IMR-90 (cell line): ENCODE results near the gene GATA6. TPM values are rescaled to one million over a fixed set of nuclear protein-coding genes. Genes with fewer than 3 reads are reported as not detected.

Experiments
- ATAC-seq: fragments of 200-7000 bp; cut with Tn5 transposase; 2 replicates; pipeline ENCODE4 v1.9.1; 2020; ENCODE audit warnings: low read depth, mild to moderate bottlenecking, moderate library complexity
- BruUV-seq: library from RNA; stranded (reverse); fragments of 400-500 nt; replicated peaks from 2 replicates; lab custom pipeline; 2021; lab: Mats Ljungman, UMichigan
- CTCF ChIA-PET: fragments of 300-600 bp; formaldehyde crosslinking; extraction: SDS; loops from one replicate; lab custom pipeline; 2021; ENCODE audit warnings: antibody characterized with exemption; lab: Yijun Ruan, JAX
- POLR2A ChIA-PET: fragments of 300-600 bp; sonication (Branson Sonifier 250); formaldehyde crosslinking; loops from one replicate; lab custom pipeline; 2022; ENCODE audit warnings: antibody characterized with exemption; ENCODE audit not compliant: unreplicated experiment; lab: Charles Lee
- DNase-seq: peaks from one replicate; pipeline ENCODE4 v3.0.0; 2013
- H2AFZ ChIP-seq: replicated peaks from 2 replicates; pipeline ENCODE3; 2013; ENCODE audit warnings: low read length, mild to moderate bottlenecking; ENCODE audit not compliant: poor library complexity
- H2AK5ac ChIP-seq: 2 replicates; pipeline ENCODE4 v1.6.1; 2013; ENCODE audit warnings: low read depth, low read length, inconsistent platforms
- H2AK9ac ChIP-seq: replicated peaks from 2 replicates; pipeline ENCODE3; 2013; ENCODE audit warnings: mild to moderate bottlenecking, low read depth, low read length, moderate library complexity; ENCODE audit not compliant: poor library complexity
- H2BK120ac ChIP-seq: 2 replicates; pipeline ENCODE4 v1.6.1; 2013; ENCODE audit warnings: low read depth, low read length, inconsistent platforms
- H2BK15ac ChIP-seq: 3 replicates; pipeline ENCODE4 v1.6.1; 2013; ENCODE audit warnings: low read depth, low read length, inconsistent platforms
- H2BK20ac ChIP-seq: 2 replicates; pipeline ENCODE4 v1.6.1; 2013; ENCODE audit warnings: low read depth, mild to moderate bottlenecking, inconsistent platforms, low read length, moderate library complexity
- H2BK5ac ChIP-seq: 2 replicates; pipeline ENCODE4 v1.6.1; 2013; ENCODE audit warnings: mild to moderate bottlenecking, low read depth, low read length, inconsistent platforms; ENCODE audit not compliant: poor library complexity, severe bottlenecking
- H3K14ac ChIP-seq: replicated peaks from 2 replicates; pipeline ENCODE4 v1.6.1; 2013; ENCODE audit warnings: low read depth, low read length, inconsistent platforms
- H3K18ac ChIP-seq: 2 replicates; pipeline ENCODE4 v1.6.1; 2013; ENCODE audit warnings: low read depth, low read length, control low read depth
- H3K23ac ChIP-seq: 2 replicates; pipeline ENCODE4 v1.6.1; 2013; ENCODE audit warnings: low read depth, low read length, inconsistent platforms
- H3K27ac ChIP-seq: 2 replicates; pipeline ENCODE4 v1.5.1; 2013; ENCODE audit warnings: mild to moderate bottlenecking, control low read depth, low read length; ENCODE audit not compliant: insufficient read depth
- H3K27me3 ChIP-seq: 2 replicates; pipeline ENCODE4 v1.6.1; 2013; ENCODE audit warnings: low read length; ENCODE audit not compliant: control insufficient read depth, insufficient read depth
- H3K36me3 ChIP-seq: 2 replicates; pipeline ENCODE4 v1.6.1; 2013; ENCODE audit warnings: low read length, mixed read lengths; ENCODE audit not compliant: control insufficient read depth, insufficient read depth
- H3K4ac ChIP-seq: 2 replicates; pipeline ENCODE4 v1.6.1; 2013; ENCODE audit warnings: low read depth, low read length, inconsistent platforms
- H3K4me1 ChIP-seq: 2 replicates; pipeline ENCODE4 v1.6.1; 2013; ENCODE audit warnings: low read length, mixed read lengths; ENCODE audit not compliant: control insufficient read depth, insufficient read depth
- H3K4me2 ChIP-seq: 2 replicates; pipeline ENCODE4 v1.6.1; 2013; ENCODE audit warnings: low read depth, mild to moderate bottlenecking, control low read depth, low read length, moderate library complexity
- H3K4me3 ChIP-seq: 2 replicates; pipeline ENCODE4 v1.5.1; 2013; ENCODE audit warnings: low read depth, mild to moderate bottlenecking, control low read depth, low read length, moderate library complexity; ENCODE audit not compliant: insufficient read depth
- H3K56ac ChIP-seq: 2 replicates; pipeline ENCODE4 v1.6.1; 2013; ENCODE audit warnings: low read length, inconsistent platforms; ENCODE audit not compliant: insufficient read depth; ENCODE audit errors: extremely low read depth
- H3K79me1 ChIP-seq, 2 experiments: 2 replicates each; pipeline ENCODE4 v1.6.1; 2013; ENCODE audit warnings: low read length in 2 of 2, inconsistent platforms in 1 of 2, low read depth in 1 of 2
- H3K9ac ChIP-seq: 2 replicates; pipeline ENCODE4 v1.6.1; 2013; ENCODE audit warnings: low read depth, low read length, control low read depth
- H3K9me1 ChIP-seq: 2 replicates; pipeline ENCODE4 v1.6.1; 2013; ENCODE audit warnings: low read length, inconsistent platforms; ENCODE audit not compliant: insufficient read depth
- H3K9me3 ChIP-seq: 2 replicates; pipeline ENCODE4 v1.6.1; 2013; ENCODE audit warnings: low read length; ENCODE audit not compliant: control insufficient read depth, insufficient read depth
- H4K20me1 ChIP-seq: 2 replicates; pipeline ENCODE4 v1.6.1; 2013; ENCODE audit warnings: low read length, inconsistent platforms; ENCODE audit not compliant: insufficient read depth
- H4K5ac ChIP-seq: 2 replicates; pipeline ENCODE4 v1.6.1; 2013; ENCODE audit warnings: mild to moderate bottlenecking, low read depth, low read length, control low read depth
- H4K8ac ChIP-seq, 2 experiments: 2 replicates each; pipeline ENCODE4 v1.6.1; 2013; ENCODE audit warnings: low read depth in 2 of 2, low read length in 2 of 2, control low read depth in 1 of 2, inconsistent platforms in 1 of 2
- H4K91ac ChIP-seq: 2 replicates; pipeline ENCODE4 v1.6.1; 2013; ENCODE audit warnings: low read depth, low read length, inconsistent platforms; ENCODE audit not compliant: insufficient read depth
- BHLHE40 ChIP-seq: fragments of 150-350 bp; IDR thresholded peaks from 2 replicates; pipeline ENCODE4 v1.6.1; 2016; ENCODE audit warnings: mild to moderate bottlenecking, low read depth, low read length
- CEBPB ChIP-seq: IDR thresholded peaks from 2 replicates; pipeline ENCODE4 v1.6.1; 2012; ENCODE audit warnings: low read depth, low read length, improper control_type of control experiment
- CHD1 ChIP-seq: IDR thresholded peaks from 2 replicates; pipeline ENCODE4 v1.6.1; 2012; ENCODE audit warnings: low read depth, low read length, improper control_type of control experiment
- CTCF ChIP-seq: conservative IDR thresholded peaks from 2 replicates; pipeline ENCODE4 v1.5.1; 2012; ENCODE audit warnings: mild to moderate bottlenecking, low read depth, low read length, improper control_type of control experiment
- ELK1 ChIP-seq: fragments of 150-350 bp; IDR thresholded peaks from 2 replicates; pipeline ENCODE4 v1.6.1; 2016; ENCODE audit warnings: low read depth, mild to moderate bottlenecking, low read length, moderate library complexity, borderline replicate concordance
- FOS ChIP-seq: fragments of 150-350 bp; IDR thresholded peaks from 2 replicates; pipeline ENCODE4 v1.6.1; 2016; ENCODE audit warnings: low read depth, low read length
- MAFK ChIP-seq: IDR thresholded peaks from 2 replicates; pipeline ENCODE4 v1.6.1; 2012; ENCODE audit warnings: low read depth, low read length, improper control_type of control experiment
- MAZ ChIP-seq: IDR thresholded peaks from 2 replicates; pipeline ENCODE4 v1.6.1; 2012; ENCODE audit warnings: low read depth, mild to moderate bottlenecking, low read length, improper control_type of control experiment, moderate library complexity, borderline replicate concordance
- MXI1 ChIP-seq: IDR thresholded peaks from 2 replicates; pipeline ENCODE4 v1.6.1; 2012; ENCODE audit warnings: low read depth, mild to moderate bottlenecking, low read length, moderate library complexity, borderline replicate concordance
- NFE2L2 ChIP-seq: fragments of 150-350 bp; IDR thresholded peaks from 2 replicates; pipeline ENCODE4 v1.6.1; 2016; ENCODE audit warnings: low read depth, mild to moderate bottlenecking, low read length
- POLR2A ChIP-seq: IDR thresholded peaks from 2 replicates; pipeline ENCODE4 v1.6.1; 2012; ENCODE audit warnings: mild to moderate bottlenecking, low read depth, low read length
- RAD21 ChIP-seq: IDR thresholded peaks from 2 replicates; pipeline ENCODE4 v1.6.1; 2012; ENCODE audit warnings: low read length, improper control_type of control experiment
- RCOR1 ChIP-seq: IDR thresholded peaks from 2 replicates; pipeline ENCODE4 v1.6.1; 2012; ENCODE audit warnings: mild to moderate bottlenecking, low read length, improper control_type of control experiment; ENCODE audit not compliant: insufficient replicate concordance
- RFX5 ChIP-seq: IDR thresholded peaks from 2 replicates; pipeline ENCODE4 v1.8.0; 2012; ENCODE audit warnings: low read depth, mild to moderate bottlenecking, low read length, moderate library complexity
- SMC3 ChIP-seq: fragments of 150-350 bp; IDR thresholded peaks from 2 replicates; pipeline ENCODE4 v1.6.1; 2016; ENCODE audit warnings: low read depth, mild to moderate bottlenecking, antibody characterized with exemption, low read length, moderate library complexity
- USF2 ChIP-seq: fragments of 150-350 bp; IDR thresholded peaks from 2 replicates; pipeline ENCODE4 v1.6.1; 2017; ENCODE audit warnings: mild to moderate bottlenecking, antibody characterized with exemption, low read length, low read depth
- WGBS, 2 experiments: methylation state at CpG; one replicate each; pipeline versions ENCODE4 v1.1.5 to v1.1.7; 2013; ENCODE audit warnings: missing lambda C conversion rate in 2 of 2; ENCODE audit not compliant: insufficient read length in 1 of 2; ENCODE audit errors: extremely low coverage in 2 of 2; 5-methylcytosine and 5-hydroxymethylcytosine counted together
- dilution Hi-C: fragments of 300-500 bp; cut with HindIII; formaldehyde crosslinking; loops from one replicate; pipeline ENCODE4 v1.14.3; 2018; ENCODE audit warnings: low sequenced_read_pairs; ENCODE audit not compliant: unreplicated experiment
- in situ Hi-C: fragments of 300-500 bp; cut with MboI; formaldehyde crosslinking; loops from 3 replicates; pipeline ENCODE4 v1.14.3; 2019; ENCODE audit warnings: low sequenced_read_pairs, inconsistent platforms, mixed read lengths
- intact Hi-C: fragments of 100-400 bp; cut with micrococcal nuclease; formaldehyde crosslinking; loops from 2 replicates; pipeline ENCODE4 v1.10.0; 2022
- polyA plus RNA-seq, 3 experiments: library from polyadenylated mRNA; depleted of rRNA; stranded (reverse); fragments of >200 nt; gene quantifications; 2 replicates each; pipeline ENCODE4 v1.2.3, GENCODE V29; 2012; ENCODE audit warnings: low replicate concordance in 1 of 3
- total RNA-seq: library from RNA; depleted of rRNA; stranded (reverse); fragments of >200 nt; gene quantifications from 2 replicates; pipeline ENCODE4 v1.2.3, GENCODE V29; 2012

GATA6 gene
- total and polyA plus RNA-seq, 2 of the 4 experiments (the other 2 are of a cell fraction): 2.5 to 4.0 TPM

GRCh38 chr18:22204214-22204536, 34.8 kb downstream of the GATA6 start:
- H3K4me1 ChIP-seq: no peaks in the 10 kb centered on the region; the same call in 1 of the 2 replicates
- no peak overlapping the region for H2BK20ac ChIP-seq
- no peak overlapping the region for H4K8ac ChIP-seq
- DNase-seq (no peak), ATAC-seq (no peak)
- no peak overlapping the region for H2BK15ac ChIP-seq
- WGBS, 2 experiments: 80% methylated on average over 1 of the region's 1 CpG; no CpG with 5 or more reads in 1 of the 2 experiments
- no peak overlapping the region for H2BK120ac ChIP-seq
- no peak overlapping the region for H3K4ac ChIP-seq
- no peak overlapping the region for H3K56ac ChIP-seq
- no peaks in the 10 kb centered on the region for H4K20me1 ChIP-seq
- no peak overlapping the region for H2AK9ac ChIP-seq
- in situ Hi-C loops (no loop called here), intact Hi-C loops (no loop called here), dilution Hi-C loops (no loop called here)
- POLR2A ChIA-PET: no interaction called here
- no peak for TF ChIP-seq RFX5
- no peak for TF ChIP-seq MXI1
- TF ChIP-seq BHLHE40: no peak
- no peak for TF ChIP-seq NFE2L2
- TF ChIP-seq MAFK: no peak
- TF ChIP-seq MAZ: no peak
- no peak for TF ChIP-seq ELK1
- no peak for TF ChIP-seq CEBPB
- TF ChIP-seq POLR2A: no peak
- no peak for TF ChIP-seq USF2
- no peak for TF ChIP-seq CHD1
- TF ChIP-seq SMC3: no peak
- no peak for TF ChIP-seq RAD21
- TF ChIP-seq FOS: no peak
- no peak for TF ChIP-seq CTCF
- TF ChIP-seq RCOR1: no peak
- no peak overlapping the region for H3K27ac ChIP-seq
- no peak overlapping the region for H3K18ac ChIP-seq
- BruUV-seq: no TSS peak
- no peak overlapping the region for H2AFZ ChIP-seq
- H3K79me1 ChIP-seq: no peaks in the 10 kb centered on the region; a peak in 1 of 4 replicates
- CTCF ChIA-PET: no interaction called here
- H3K4me3 ChIP-seq: no peak overlapping the region
- no peak overlapping the region for H3K23ac ChIP-seq
- peaks cover 7% of the 10 kb centered on the region for H3K36me3 ChIP-seq
- no peak overlapping the region for H3K4me2 ChIP-seq
- no peak overlapping the region for H3K9ac ChIP-seq
- no peak overlapping the region for H3K14ac ChIP-seq
- no peak overlapping the region for H2BK5ac ChIP-seq
- H4K5ac ChIP-seq: no peak overlapping the region
- H3K9me1 ChIP-seq: no peaks in the 10 kb centered on the region
- H3K27me3 ChIP-seq: no peaks in the 10 kb centered on the region
- no peak overlapping the region for H4K91ac ChIP-seq
- H3K9me3 ChIP-seq: no peaks in the 10 kb centered on the region
- no peak overlapping the region for H2AK5ac ChIP-seq
